NT2/D1 (cell line): ENCODE results near the gene CHN2.

Experiments used
- SUZ12 ChIP-seq: IDR thresholded peaks from 2 replicates; pipeline ENCODE4 v1.6.1; 2011; ENCODE audit not compliant: insufficient read length, insufficient read depth; ENCODE audit errors: extremely low read depth
- YY1 ChIP-seq: IDR thresholded peaks from 2 replicates; pipeline ENCODE4 v1.6.1; 2011; ENCODE audit not compliant: insufficient read length, insufficient read depth

GRCh38 chr7:29384277-29384676, 189.7 kb downstream of the CHN2 start:
- TF ChIP-seq YY1: no peak
- TF ChIP-seq SUZ12: no peak
